Stimulated activated CD8-positive, alpha-beta memory T cell treated with anti-CD3 and anti-CD28 coated beads, Interleukin-7, amount 100 ng/mL, for 48 hours (primary cell): Measurements from ENCODE around the gene STRIP2.
"Not testable (repeated sequence)": the region's sequence is repeated elsewhere in the genome, so short reads cannot be mapped to it uniquely, and the experiment has no call there.

Source experiments
- DNase-seq, 2 donors: peaks; one replicate each; pipeline ENCODE4 v3.0.0-alpha.2; 2020; ENCODE audit warnings: low read depth in 1 of 2; ENCODE audit errors: extremely low read depth in 1 of 2

The STRIP2 gene

DNA sequence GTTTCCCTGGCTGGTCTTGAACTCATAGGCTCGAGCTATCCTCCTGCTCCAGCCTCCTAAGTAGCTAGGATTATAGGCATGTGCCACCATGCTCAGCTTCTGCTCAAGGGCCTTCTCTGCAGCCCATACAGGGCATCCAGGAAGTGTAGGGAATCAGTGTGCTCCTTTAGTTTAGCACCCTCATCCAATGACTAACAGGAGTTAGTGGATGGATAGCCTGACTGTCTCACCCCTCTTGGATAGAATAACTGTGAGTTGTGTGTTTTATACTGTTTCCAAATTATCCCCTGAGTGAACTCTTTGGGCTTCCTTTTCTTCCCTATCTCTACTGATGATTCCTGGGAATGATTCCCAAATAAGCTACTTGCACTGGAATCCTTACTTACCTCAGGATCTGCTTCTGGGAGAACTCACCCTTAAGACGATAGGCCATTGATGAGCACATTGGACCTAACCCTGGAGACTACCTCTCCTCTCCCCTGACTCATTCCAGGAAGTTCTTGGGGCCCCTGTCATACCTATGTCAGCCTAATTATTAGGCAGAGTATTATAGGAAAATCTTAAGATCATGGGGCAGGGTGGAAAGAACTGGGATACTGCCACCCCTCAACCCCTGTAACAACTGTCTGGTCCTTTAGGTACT is 18.5 kb downstream of the STRIP2 start:
- no peak for DNase-seq

DNA sequence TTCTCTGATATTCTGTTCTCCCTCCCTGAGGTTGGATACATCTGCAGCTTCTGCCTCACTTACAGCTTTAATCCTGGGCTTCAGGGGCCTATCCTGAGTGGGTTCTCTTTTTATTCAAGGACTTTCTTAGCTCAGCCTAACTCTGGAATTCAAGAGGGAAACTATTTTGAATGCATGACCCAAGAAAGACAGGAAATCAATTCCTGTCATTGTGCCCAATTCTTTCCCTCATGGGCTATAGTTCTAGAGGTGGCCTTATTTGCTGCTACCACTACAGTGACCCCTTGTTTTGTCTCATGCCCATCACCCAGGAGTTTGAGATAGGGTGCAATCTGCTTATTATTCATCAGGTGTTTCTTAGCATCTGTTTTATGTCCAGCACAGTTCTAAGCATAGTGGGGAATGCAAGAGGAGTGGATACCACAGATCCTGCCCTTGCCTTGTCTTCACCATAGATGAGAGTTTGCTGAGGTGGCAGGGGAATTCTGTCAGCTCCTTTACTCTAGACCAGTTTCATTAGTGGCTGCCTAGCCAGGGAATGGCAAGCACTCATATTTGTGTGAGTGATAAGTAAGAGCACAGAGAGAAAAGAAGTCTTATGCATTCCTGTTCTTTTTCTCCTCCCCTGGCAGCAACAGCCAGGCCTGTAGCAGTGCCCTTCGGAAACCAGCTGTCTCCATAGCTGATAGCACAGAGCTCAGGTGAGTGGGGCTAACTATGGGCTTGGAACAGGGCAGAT is 19.4 kb downstream of the STRIP2 start:
- DNase-seq, result no peak

DNA sequence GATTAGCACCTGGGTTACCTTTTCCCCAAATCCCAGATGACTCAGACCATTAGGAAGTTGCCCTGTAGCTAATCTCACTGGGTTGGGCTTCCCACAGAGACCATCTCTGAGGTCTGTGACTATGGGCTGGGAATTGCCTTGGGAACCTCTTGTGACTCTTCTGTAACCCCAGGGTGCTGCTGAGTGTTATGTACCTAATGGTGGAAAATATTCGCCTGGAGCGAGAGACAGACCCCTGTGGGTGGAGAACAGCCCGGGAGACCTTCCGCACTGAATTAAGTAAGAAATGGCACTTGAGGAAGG is 20.0 kb downstream of the STRIP2 start:
- no peak for DNase-seq

DNA sequence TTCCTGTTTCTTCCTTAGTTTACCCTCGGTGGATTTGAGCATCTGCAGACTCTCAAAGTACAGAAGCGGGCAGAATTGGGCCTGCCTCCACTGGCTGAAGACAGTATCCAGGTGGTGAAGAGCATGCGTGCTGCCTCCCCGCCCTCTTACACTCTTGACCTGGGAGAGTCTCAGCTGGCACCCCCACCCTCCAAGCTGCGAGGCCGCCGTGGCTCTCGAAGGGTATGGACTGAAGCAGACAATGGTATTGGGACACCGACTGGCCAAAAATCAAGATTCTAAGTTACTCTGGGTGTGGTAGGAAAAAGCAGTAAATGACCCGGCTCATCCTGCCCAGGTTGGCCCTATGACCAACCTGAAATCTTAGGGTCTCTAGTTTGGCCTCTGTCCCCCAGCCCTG is 22.2 kb downstream of the STRIP2 start:
- no peak for DNase-seq

DNA sequence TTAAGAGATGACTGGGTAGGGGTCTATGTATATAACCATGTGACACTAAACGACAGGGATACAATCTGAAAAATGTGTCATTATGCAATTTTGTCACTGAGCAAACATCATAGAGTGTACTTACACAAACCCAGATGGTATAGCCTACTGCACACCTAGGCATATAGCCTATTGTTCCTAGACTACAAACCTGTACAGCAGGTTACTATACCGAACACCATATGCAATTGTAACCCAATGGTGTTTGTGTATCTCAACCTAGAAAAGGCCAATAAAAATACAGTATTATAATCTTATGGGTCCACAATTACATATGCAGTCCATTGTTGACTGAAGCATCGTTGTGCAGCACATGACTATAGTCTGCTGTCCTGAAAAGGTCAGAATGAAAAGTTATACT is 22.9 kb downstream of the STRIP2 start:
- DNase-seq, result no peak

DNA sequence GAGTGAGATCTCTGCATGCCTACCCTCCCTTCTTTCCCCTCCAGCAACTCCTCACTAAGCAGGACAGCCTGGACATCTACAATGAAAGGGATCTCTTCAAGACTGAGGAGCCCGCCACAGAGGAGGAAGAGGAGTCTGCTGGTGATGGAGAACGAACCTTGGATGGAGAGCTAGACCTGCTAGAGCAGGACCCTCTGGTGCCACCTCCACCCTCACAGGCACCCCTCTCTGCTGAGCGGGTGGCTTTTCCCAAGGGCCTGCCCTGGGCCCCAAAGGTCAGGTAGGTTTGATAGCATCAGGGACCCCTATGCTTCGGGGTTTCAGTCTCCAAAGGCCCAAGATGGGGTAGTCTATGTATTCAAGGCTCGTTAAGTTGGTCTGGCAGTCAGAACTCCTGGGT is 23.9 kb downstream of the STRIP2 start:
- no peak for DNase-seq

DNA sequence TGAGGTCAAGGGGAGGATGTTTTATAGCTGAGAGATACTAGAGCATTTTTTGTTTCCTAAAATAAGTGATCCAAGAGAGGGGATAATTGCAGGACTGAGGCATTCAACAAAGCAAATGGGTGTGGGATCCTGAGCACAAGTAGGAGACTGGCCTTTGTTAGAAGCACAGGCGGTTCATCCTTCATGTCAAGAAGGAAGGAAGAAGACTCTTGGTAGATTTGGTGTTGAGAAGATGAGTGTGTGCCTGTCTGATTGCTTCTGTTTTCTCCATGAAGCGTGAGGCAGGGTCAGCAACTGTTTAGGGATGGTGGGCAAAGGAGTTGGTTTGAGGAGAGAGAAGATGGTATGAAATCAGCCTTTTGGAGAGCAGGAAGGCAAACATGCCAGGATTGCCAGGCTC is 27.6 kb downstream of the STRIP2 start:
- no peak for DNase-seq

DNA sequence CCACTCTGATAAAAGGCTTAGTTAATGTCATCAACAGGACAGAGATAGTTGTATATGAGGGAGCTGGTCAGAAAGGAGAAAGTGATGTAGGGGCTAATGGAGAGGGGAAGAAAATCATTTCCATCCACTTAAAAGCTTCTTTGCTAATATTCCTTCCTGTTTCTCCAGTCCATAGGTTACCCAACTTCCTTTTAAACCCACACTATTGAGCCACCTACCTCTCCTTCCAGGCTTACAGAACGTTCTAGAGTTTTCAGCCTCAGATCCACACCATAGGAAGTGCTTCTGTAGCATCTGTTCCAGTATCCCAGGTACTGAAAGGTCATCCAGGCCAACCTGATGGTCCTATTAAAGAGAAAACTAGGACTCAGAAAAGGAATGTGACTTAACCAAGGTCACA is 28.2 kb downstream of the STRIP2 start:
- DNase-seq, result no peak

DNA sequence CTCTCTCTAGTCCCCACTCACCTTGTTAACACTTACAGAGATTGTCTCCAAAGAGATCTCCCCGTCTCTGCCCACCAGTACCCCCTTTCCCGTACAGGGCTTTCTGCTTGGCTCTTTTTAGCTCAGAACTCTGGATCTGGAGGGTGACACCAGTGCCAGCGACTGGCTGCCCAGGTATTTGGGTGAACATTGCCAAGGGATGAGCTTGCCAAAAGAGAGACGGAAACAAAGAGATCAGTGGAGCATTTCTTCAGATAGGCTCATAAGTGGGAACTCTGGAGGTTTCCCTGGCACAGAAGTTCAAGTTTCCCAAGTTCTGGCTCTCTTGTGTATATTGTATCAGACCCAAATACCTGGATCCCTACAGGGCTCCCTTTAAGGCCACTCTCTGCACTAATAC is 30.0 kb downstream of the STRIP2 start:
- no peak for DNase-seq

DNA sequence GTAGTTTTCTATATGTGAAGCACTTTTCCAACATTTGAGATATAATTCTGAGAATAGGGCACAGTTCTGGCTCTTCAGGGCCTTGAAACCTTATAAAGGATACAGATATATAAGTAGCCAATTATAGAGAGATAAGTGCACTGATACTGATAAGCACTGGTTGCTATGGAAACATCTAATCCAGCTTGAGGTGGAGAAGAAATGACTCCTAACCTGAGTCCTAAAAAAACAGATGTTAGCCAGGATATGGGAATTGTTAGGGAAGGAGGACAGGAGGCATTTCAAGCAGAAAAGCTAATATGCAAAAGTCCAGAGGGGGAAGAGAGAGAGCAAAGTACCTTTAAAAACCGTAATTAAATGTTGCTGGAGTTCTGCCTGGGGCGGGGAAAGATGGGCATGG is 30.8 kb downstream of the STRIP2 start:
- DNase-seq, result no peak

DNA sequence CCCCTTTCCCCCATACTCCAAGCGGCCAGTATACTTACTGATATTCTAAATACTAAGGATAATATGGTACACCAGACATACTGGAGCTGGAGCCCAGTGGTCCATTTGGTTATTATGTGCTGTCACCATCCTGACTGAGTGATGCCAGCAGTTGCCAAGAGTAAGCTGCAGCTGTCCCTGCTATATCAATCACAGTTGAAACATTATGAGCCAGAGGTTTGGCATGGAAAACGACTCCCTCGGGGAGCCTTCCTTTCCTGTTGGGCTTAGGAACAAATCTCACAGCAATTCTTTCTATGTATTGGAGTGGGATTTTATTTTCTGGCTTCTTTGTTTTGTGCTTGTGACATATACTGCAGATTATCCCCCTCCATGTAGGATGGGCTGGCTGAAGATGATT is 32.6 kb downstream of the STRIP2 start:
- no peak for DNase-seq

DNA sequence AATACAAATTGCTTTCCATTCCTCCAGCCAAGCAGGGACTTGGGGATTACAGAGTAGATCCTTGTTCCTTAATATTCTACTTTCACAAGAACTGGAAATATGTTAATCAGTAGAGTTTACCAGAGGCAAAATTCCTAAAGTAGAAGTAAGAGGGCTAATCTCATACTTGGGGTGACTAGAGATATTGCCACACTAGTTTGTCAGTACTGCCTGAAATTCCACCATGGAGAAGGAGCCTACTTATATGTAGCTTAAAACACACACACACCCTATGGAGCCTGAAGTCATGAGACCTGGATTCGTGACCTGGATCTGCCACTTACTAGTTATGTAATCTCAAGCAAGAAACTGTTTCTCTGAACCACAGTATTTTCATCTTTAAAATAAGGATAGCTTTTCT is 33.9 kb downstream of the STRIP2 start:
- no peak for DNase-seq

DNA sequence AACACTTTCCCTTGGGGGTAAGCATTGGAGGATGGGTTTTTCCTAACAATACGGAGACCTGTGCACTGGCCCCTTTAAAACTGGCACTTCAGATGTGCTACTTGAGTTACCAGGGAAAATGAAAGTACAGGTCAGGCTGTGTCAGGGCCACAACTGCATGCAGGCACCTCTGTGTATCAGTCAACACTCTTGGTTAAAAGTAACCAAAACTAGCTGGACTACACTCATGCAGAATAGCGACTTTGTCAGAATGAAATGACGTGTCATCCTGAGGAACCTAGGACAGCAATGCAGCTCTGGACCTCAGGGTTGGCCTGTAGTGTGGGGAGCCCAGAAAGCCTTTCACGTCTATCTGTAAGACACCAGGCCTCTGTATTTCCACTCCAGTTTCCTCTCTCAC is 34.3 kb downstream of the STRIP2 start:
- no peak for DNase-seq

DNA sequence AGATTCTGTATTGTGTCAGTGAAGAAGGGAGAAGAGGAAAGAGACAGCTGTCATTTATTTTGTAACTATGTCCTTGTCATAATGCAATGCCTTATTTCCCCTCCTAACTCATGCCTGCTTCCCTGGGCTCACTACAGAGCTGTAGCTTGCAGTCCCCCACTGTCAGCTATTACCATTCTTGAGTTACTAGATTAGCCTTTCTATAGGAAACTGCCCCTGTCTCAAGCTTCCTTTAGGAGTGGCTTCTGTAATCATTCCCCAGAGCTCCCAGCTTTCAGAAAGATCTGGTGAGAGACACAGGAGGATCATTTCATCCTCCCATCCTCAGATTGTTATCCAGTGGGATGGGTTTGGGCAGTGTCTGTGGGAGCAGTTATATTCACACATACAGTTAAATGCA is 35.7 kb downstream of the STRIP2 start:
- no peak for DNase-seq

DNA sequence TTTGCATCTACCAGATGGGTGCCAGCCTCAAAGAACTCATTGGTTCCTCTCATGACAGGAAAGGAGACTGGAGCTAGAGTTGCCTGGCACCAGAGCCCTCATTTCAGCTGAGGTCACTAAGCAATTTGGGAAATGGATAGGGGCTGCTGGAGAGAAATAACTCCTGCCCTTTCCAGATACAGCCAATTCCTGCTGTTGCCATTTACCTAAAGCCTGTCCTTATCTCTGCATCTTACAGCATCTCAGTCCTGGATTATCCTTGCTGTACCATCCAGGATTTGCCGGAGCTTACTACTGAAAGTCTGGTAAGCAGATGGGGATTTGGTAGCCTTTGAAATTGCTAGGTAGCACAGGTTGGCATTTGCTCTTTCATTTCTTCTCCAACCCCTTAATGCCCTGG is 36.2 kb downstream of the STRIP2 start:
- DNase-seq, result no peak

DNA sequence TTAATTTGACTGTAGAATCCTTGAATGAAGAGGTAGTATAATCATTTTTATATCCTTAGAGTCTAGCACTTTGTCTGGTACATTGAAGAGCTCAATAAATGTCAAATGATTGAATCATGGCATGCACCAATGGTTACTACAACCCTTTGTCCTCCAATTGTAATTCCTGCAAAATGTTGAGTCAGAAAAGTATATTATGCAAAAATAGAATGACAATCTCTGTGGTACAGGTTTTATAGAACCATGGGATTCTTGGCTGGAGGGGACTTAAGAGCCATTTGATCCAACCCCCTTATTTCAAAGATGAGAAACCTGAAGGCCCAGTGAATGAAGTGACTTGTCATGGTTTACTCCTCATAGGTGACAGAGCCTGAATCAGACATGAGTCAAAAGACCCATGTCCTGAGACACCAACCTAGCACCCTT is 37.2 kb downstream of the STRIP2 start:
- no peak for DNase-seq

DNA sequence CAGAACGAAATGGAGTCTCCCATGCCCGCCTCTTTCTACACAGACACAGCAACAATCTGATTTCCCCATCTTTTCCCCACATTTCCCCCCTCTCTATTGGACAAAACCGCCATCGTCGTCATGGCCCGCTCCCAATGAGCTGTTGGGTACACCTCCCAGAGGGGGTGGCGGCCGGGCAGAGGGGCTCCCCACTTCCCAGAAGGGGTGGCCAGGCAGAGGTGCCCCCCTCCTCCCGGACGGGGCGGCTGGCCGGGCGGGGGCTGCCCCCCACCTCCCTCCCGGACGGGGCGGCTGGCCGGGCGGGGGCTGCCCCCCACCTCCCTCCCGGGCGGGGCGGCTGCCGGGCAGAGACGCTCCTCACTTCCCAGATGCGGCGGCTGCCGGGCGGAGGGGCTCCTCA is 41.7 kb downstream of the STRIP2 start:
- DNase-seq, result not testable (repeated sequence)

DNA sequence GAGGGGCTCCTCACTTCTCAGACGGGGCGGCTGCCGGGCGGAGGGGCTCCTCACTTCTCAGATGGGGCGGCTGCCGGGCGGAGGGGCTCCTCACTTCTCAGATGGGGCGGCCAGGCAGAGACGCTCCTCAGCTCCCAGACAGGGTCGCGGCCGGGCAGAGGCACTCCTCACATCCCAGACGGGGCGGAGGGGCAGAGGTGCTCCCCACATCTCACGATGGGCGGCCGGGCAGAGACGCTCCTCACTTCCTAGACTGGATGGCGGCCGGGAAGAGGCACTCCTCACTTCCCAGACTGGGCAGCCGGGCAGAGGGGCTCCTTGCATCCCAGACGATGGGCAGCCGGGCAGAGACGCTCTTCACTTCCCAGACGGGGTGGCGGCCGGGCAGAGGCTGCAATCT is 42.2 kb downstream of the STRIP2 start:
- not testable (repeated sequence) for DNase-seq

DNA sequence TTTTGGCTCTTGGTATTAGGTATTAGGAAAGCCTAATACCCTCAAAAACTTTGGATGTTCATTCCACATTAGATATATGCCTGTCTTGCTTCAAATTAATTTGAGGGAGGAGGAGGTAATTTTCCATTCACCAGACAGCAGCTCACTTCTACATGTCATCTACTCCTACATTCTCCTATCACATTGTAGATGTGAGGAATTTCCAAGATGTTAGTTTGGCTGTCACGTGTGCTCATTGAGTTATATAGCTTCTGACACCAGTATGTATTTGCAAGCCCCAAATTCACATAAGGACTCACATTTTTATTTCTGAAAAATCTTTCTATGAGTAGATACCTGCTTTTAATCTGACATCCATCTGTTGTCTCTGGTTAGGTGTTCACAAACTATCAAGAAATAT is 45.6 kb downstream of the STRIP2 start:
- no peak for DNase-seq

DNA sequence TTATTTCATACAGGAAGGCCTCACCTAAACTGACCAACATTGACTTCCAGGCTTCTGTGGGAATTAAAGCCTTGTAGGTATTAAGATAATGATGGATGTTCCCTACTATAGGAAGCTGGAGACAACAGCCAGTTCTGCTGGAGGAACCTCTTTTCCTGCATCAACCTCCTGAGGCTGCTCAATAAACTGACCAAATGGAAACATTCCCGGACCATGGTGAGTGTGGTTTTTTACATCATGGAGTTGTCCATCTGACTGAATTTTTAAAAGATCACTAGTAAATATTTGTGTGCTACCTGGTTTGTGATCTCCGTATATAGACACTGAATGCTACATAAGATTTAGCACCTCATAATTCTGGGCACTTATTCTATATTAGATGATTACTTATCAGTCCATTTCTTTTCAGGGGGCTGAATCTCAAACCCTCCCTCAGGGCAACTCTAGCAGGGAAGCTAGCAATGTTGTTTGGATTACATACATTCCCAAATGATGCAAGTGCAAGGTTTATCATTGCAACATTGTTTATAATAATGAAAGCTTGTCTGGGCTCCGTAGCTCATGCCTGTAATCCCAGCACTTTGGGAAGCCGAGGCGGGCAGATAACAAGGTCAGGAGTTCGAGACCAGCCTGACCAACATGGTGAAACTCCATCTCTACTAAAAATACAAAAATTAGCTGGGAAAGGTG is 46.6 kb downstream of the STRIP2 start:
- DNase-seq, result no peak

DNA sequence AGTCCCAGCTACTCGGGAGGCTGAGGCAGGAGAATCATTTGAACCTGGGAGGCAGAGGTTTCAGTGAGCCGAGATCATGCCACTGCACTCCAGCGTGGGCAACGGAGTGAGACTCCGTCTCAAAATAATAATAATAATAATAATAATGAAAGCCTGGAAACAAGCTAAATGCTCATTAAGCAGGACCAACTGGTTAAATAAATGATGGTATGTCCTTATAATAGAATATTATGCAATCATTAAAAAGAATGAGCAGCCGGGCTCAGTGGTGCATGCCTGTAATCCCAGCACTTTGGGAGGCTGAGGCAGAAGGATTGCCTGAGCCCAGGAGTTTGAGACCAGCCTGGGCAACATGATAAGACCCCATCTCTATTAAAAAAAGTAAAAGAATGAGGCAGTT is 47.1 kb downstream of the STRIP2 start:
- DNase-seq, result not testable (repeated sequence)

DNA sequence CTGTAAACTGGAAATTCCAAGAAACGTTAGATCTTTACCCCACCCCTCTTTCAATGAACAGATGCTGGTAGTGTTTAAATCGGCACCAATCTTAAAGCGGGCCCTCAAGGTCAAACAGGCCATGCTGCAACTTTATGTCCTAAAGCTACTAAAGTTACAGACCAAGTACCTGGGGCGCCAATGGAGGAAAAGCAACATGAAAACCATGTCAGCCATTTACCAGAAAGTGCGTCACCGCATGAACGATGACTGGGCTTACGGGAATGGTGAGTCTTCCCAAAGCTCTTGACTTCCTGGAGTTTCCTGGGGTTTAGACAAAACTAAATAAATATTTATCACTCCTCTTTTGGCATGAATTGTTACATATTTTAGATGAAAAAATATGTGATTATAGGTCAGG is 48.5 kb downstream of the STRIP2 start:
- no peak for DNase-seq
